Measurements from ENCODE around the gene KCNQ1. TPM values are rescaled to one million over a fixed set of nuclear protein-coding genes. Genes with fewer than 3 reads are reported as not detected.

The KCNQ1 gene
- total and polyA plus RNA-seq, 2 donors (not counting 1 experiment from before 2014, with no cell fraction given) = 21.5 to 28.8 TPM

DNA sequence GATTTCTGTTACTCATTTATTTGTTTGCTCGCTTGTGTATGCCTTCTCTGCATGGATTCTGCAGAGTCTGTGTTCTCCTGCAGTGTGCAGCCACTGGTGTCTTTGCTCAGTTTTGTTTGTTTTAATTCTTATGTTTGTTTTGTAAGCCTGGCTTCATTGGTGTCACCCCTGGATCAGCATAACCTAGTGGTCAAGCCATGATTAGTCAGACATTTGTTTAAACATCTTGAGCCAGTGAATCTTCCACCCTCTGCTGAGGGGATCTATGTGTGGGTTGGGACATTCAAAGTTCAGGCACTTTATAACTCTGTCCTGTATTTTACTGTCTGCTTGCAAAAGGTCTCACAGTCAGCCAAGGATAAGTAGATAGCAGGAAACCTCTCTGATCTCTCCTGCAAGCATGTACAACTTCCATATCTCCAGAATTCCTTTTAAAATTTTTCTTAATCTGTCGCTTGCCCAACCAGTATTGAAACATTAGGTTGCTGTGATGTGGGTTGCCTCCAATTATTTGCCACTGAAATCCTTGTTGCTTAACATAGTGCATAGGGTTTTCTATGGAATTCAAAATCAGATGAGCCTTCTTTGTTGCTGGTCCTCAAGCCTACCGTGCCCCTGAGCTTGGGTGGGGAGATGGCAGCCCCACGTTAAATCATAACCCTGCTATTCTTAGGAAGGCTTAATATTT is 168.2 kb downstream of the KCNQ1 start:
- Mint-ChIP-seq H3K4me3 (no peak overlapping the region), H3K9me3 (ENCODE audit: insufficient read depth) (peaks cover 2% of the 10 kb centered on the region), H3K27me3 (no peaks in the 10 kb centered on the region), H3K4me1 (no peaks in the 10 kb centered on the region), H3K27ac (no peak overlapping the region)
- DNase-seq (no peak), ATAC-seq (ENCODE audit: low read depth) (no peak)
- ChIA-PET CTCF (no interaction called here), POLR2A (no interaction called here)
- Histone ChIP-seq H3K9me3 (ENCODE audit: control extremely low read depth in 1 of 3, control insufficient read depth in 2 of 3, insufficient read depth in 1 of 3, low read length in 2 of 3) (peaks cover 0 to 19% (median 14%) of the 10 kb centered on the region in 3 donors), H3K27me3 (replicated peaks in 1 of 4; ENCODE audit: control extremely low read depth in 1 of 4, control insufficient read depth in 3 of 4, insufficient read depth in 4 of 4, low read length in 3 of 4) (no peaks in the 10 kb centered on the region), H3K9ac (ENCODE audit: low read length) (no peak overlapping the region), H3K27ac (ENCODE audit: low read length in 2 of 2) (no peak overlapping the region), H3K4me1 (ENCODE audit: control insufficient read depth in 2 of 2, insufficient read depth in 2 of 2, low read length in 2 of 2) (no peaks in the 10 kb centered on the region), H4K20me1 (ENCODE audit: control insufficient read depth, insufficient read depth, low read length, poor library complexity, severe bottlenecking) (no peaks in the 10 kb centered on the region), H3K4me2 (replicated peaks; ENCODE audit: low read depth, low read length, poor library complexity, severe bottlenecking) (no peak overlapping the region), H3K79me2 (ENCODE audit: control insufficient read depth, insufficient read depth, low read length) (no peaks in the 10 kb centered on the region), H2AFZ (ENCODE audit: insufficient read depth, low read depth, low read length, poor library complexity, severe bottlenecking) (no peak overlapping the region), H3K4me3 (ENCODE audit: control extremely low read depth in 1 of 5, extremely low read depth in 1 of 5, insufficient read depth in 1 of 5, low read depth in 2 of 5, low read length in 4 of 5) (no peak overlapping the region), H3K36me3 (replicated peaks in 1 of 2; ENCODE audit: control extremely low read depth in 1 of 2, control insufficient read depth in 1 of 2, extremely low read depth in 1 of 2, insufficient read depth in 2 of 2, low read length in 1 of 2) (no peaks in the 10 kb centered on the region)
- intact Hi-C loops (cut with micrococcal nuclease) = no loop called here
- WGBS (ENCODE audit: insufficient coverage) = no CpG with 5 or more reads among the region's 4 CpGs
- no peak for TF ChIP-seq EZH2 (IDR thresholded peaks at IDR 0.05; ENCODE audit: borderline replicate concordance, insufficient read depth, low read depth, low read length, poor library complexity, severe bottlenecking)

DNA sequence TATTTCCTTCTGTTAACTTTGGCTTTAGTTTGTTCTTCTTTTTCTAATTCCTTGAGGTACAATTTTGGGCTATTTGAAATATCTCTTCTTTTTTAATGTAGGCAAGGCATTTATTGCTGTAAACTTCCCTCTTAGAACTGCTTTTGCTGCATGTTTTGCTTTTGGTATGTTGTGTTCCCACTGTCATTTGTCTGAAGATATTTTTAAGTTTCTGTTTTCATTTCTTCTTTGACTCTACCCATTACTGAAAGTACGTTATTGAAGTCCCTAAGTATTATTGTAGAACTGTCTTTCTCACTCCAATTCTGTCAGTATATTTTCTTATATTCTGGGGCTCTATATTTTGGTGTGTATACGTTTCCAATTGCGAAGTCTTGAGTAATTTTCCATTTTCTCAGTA is 177.1 kb downstream of the KCNQ1 start:
- DNase-seq = no peak
- Histone ChIP-seq H3K27me3 (replicated peaks in 1 of 4; ENCODE audit: control extremely low read depth in 1 of 4, control insufficient read depth in 3 of 4, insufficient read depth in 4 of 4, low read length in 3 of 4) (no peaks in the 10 kb centered on the region), H3K4me3 (ENCODE audit: control extremely low read depth in 1 of 5, extremely low read depth in 1 of 5, insufficient read depth in 1 of 5, low read depth in 2 of 5, low read length in 4 of 5) (no peak overlapping the region), H3K9me3 (ENCODE audit: control extremely low read depth in 1 of 3, control insufficient read depth in 2 of 3, insufficient read depth in 1 of 3, low read length in 2 of 3) (peaks cover 0 to 5% (median 3%) of the 10 kb centered on the region in 3 donors), H3K79me2 (ENCODE audit: control insufficient read depth, insufficient read depth, low read length) (no peaks in the 10 kb centered on the region), H3K27ac (ENCODE audit: low read length in 2 of 2) (no peak overlapping the region), H2AFZ (ENCODE audit: insufficient read depth, low read depth, low read length, poor library complexity, severe bottlenecking) (no peak overlapping the region), H3K4me1 (ENCODE audit: control insufficient read depth in 2 of 2, insufficient read depth in 2 of 2, low read length in 2 of 2) (no peaks in the 10 kb centered on the region), H4K20me1 (ENCODE audit: control insufficient read depth, insufficient read depth, low read length, poor library complexity, severe bottlenecking) (no peaks in the 10 kb centered on the region), H3K4me2 (replicated peaks; ENCODE audit: low read depth, low read length, poor library complexity, severe bottlenecking) (no peak overlapping the region), H3K9ac (ENCODE audit: low read length) (no peak overlapping the region), H3K36me3 (replicated peaks in 1 of 2; ENCODE audit: control extremely low read depth in 1 of 2, control insufficient read depth in 1 of 2, extremely low read depth in 1 of 2, insufficient read depth in 2 of 2, low read length in 1 of 2) (peaks cover 0 to 15% of the 10 kb centered on the region in 2 experiments)
- intact Hi-C loops (cut with micrococcal nuclease) = no loop called here
- WGBS (ENCODE audit: insufficient coverage) = no CpG with 5 or more reads among the region's 3 CpGs
- Mint-ChIP-seq H3K4me3 (no peak overlapping the region), H3K9me3 (ENCODE audit: insufficient read depth) (no peaks in the 10 kb centered on the region), H3K27me3 (no peaks in the 10 kb centered on the region), H3K27ac (no peak overlapping the region), H3K4me1 (no peaks in the 10 kb centered on the region)
- TF ChIP-seq, protein P1, sequence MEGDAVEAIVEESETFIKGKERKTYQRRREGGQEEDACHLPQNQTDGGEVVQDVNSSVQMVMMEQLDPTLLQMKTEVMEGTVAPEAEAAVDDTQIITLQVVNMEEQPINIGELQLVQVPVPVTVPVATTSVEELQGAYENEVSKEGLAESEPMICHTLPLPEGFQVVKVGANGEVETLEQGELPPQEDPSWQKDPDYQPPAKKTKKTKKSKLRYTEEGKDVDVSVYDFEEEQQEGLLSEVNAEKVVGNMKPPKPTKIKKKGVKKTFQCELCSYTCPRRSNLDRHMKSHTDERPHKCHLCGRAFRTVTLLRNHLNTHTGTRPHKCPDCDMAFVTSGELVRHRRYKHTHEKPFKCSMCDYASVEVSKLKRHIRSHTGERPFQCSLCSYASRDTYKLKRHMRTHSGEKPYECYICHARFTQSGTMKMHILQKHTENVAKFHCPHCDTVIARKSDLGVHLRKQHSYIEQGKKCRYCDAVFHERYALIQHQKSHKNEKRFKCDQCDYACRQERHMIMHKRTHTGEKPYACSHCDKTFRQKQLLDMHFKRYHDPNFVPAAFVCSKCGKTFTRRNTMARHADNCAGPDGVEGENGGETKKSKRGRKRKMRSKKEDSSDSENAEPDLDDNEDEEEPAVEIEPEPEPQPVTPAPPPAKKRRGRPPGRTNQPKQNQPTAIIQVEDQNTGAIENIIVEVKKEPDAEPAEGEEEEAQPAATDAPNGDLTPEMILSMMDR (IDR thresholded peaks at IDR 0.05) = no peak
- no peak for TF ChIP-seq EZH2 (IDR thresholded peaks at IDR 0.05; ENCODE audit: borderline replicate concordance, insufficient read depth, low read depth, low read length, poor library complexity, severe bottlenecking)
- ChIA-PET CTCF (no interaction called here), POLR2A (no interaction called here)
- ATAC-seq (ENCODE audit: low read depth) = no peak

Data from B cell (primary cell).